Measurements from ENCODE around the gene LARGE1.

- TF ChIP-seq CTCF (IDR thresholded peaks at IDR 0.05) (no peak), POLR2A (IDR thresholded peaks at IDR 0.05) (no peak)
These were observed 204.9 kb downstream of the LARGE1 start for GRCh38 chr22:33715237-33715985.
